GM18870 (cell line): ENCODE data around the gene ZNF423.

Source experiments
- ATAC-seq: cut with Tn5 transposase; IDR thresholded peaks from one replicate; pipeline ENCODE4 v1.9.1; 2021; ENCODE audit warnings: moderate library complexity; ENCODE audit not compliant: unreplicated experiment

The ZNF423 gene

DNA sequence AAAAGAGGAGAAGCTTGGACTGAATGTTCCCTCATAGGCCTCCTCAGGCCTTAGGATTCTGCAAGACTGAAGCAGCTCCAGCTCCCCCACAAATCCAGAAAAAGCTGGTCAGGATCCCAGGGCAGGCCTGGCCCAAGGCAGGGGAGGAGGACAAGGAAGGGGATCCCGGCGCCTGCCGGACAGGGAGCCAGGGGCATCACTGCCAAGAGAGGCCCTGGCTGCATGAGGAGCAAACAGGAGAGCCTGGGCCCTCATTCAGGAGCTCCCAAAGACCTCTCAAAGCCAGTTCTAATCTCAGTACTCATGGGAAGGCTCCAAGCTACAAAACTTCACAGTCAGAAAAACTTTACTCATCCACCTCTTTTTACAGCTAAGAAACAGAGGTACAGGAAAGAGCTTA, 67.3 kb downstream of the ZNF423 start:
- no peak for ATAC-seq

DNA sequence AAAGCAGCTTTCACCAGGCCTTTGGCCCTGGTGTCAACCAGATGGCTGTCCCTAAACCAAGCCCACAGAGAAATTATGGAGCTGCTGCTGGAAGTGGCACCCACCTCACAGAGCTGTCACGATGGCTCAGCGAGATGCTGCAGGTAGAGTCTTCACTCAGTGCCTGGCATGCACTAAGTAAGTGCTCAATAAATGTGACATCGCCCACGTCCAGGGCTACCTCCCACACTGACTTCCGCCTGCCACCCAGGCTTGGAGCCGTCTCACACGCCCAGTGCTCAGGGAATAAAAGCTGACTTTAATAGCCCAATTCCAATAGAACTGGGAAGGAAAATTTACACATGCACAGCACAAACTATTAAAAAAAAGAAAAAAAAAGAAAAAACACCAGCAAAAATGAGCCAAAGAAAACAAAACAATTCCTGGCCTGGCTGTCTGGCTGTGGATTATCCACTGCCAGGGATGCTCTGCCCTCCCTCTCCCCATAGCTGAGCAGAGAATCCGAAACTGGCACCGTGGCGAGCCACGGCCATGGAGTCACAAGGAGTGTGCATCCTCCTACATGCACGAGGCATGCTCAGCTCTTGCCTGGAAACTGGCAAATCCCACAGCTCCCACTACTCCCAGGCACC, 68.9 kb downstream of the ZNF423 start:
- no peak for ATAC-seq

DNA sequence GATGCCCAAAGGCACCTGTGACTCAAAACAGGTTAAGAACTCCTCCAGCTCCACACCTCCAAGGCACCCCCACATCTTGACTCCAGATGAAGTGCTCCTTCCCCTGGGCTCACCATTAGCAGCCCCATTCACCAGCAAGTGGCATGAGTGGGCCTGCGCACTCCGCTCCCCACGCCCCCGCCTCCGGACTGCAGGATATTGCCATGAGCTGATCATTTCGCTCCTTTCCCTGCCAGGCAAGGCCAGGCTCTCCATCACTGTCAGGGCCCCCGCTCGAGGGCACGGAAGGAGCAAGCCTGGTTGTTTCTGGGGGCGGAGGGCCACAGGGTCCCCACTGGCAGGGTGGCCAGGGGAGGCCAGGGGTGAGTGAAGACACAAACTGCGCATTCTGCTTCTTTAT, 69.9 kb downstream of the ZNF423 start:
- ATAC-seq: no peak

DNA sequence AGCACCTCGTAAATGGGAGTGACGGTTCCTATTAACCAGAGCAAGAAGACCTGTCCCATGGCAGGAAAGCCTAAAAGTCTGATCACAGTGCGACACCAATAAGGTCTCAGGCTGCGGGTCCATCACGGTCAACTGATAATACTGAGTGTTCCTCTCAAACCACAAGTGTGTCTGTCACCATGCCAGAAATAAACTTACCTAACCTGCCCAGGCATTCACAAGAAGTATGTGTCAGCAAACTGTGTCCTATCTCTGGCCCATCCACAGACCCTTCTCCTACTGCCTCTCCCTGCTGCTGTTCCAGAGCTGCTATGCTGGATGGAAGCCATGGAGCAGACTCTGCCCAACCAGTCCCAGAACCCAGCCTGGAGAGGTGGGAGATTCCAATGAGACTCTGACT, 73.5 kb downstream of the ZNF423 start:
- ATAC-seq: no peak

DNA sequence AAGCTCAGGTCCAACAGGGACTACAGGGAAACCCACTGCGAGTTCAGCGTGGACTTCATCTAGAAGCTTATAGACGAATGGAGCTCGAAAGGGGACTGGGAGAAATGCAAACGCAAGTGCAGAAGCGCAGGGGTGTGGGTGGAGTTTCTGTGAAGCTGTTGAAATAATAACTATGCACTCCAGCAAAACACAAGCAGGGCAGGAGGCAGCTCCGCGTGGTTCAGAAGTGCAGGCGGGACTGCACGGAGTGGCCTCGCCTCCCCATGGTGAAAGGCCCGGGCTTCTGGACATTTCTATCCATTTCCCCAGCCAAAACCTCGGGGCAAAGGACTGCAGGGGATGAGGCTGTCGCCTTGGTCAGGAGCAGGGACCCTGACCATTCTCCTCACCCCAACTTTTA, 74.5 kb downstream of the ZNF423 start:
- no peak for ATAC-seq

DNA sequence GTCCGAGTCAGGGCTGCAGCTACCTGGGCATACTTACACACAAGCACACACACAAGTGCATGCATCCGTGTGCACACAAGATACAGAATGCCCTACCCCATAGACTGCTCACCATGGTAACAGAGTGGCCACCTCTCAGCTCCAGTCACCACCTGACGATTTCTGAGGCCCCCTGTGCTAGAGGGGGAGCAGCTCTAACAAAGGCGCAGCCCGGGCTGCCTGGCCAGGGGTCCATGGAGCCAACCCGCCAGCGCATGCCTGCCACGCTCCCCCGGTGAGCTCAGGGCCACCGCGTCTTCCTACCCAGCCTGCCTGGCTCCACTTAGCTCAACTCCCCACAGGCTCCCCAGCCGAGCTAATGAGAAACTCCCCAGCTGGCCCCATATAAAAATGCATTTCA, 75.5 kb downstream of the ZNF423 start:
- ATAC-seq: no peak

DNA sequence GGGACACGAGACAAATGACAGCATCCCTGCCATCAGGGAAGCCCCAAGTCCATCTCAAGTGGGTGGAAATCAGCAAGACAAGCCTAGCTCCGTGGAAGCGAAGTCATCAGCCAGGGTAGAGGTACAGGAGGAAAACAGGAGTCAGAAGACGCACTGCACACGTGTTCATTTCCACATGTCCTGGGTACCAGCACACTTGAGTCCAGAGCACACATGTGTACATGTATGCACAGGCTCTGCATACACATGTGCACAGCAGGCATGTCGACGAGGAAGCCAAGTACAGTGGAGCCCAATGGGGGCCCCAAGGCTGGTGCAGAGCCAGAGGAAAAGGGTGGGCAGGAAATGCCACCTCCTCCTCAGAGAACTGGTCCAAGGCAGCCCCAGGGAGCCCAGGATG, 75.9 kb downstream of the ZNF423 start:
- no peak for ATAC-seq

DNA sequence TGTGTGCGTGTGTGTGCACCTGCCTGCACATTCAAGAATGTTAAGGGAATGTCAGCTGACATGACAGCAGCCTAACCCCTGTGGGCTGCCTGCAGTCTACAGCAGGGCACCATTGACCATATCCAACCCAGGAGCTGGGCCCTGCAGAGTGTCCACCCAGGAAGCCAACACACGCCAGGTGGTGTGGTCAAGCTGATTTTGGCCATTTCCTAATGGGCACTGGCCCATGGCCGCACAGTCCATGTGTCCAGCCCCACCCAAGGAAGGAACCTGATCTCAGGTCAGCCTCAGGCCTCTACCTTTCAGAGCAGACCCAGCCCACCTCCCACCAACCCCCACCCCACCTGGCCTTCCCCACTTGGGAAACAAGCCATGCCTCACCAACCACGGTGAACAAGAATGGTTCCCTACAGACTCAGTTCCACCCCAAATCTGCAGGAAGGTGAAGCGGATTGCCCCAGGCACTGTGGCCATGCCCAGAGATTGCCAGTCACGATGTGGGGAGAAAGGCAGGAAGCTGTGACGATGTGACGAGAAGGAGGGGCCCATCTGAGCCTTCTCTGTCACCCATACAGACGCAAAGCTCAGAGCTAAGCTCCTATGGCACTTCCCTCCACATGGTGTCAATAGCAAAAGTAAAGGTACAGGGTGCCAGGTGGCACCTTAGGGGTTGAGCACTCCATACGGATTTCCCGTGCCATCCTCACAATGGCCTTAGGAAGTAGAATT, 77.5 kb downstream of the ZNF423 start:
- no peak for ATAC-seq

DNA sequence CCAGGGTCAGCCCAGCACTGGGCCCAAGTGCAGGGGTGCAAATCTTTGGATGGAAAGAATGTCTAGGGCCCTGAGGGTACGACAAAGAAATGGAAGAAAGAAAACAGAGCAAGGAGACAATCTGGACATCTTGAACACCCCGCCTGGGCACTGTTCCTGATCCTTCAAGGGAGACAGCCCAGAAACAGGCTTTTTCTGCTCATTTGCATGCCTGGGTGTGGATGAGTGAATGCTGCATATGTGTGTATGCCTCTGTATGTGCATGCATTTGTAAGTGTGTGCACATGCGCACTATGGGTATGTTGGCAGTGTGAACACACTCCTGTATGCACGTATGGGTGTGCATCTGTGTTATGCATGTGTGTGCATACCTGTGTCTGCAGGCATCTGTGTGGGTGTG, 79.2 kb downstream of the ZNF423 start:
- no peak for ATAC-seq

DNA sequence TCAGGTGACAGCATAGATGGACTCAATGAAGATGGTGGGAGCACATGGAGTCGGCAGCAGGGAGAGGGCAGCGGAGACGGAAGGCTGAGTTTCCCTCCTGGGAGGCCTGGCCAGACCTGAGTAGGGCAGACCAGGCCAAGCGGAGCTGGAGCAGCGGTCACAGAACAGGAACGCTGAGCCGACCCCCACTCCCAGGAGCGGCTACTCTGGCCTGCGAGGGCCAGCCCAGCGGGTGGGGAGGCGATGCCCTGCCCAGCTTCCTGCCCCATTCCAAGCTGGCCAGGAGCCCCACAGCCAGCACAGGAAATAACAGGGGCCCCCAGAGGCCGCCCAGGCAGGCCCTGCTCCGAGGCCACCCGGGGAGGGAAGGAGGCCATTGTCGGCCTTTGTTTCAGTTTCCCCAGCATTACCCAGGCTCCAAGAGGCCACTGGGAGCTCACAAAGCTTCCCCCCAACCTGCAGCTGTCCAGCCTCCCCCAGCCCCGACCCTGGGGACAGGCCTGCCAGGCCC, 79.8 kb downstream of the ZNF423 start:
- ATAC-seq: no peak

DNA sequence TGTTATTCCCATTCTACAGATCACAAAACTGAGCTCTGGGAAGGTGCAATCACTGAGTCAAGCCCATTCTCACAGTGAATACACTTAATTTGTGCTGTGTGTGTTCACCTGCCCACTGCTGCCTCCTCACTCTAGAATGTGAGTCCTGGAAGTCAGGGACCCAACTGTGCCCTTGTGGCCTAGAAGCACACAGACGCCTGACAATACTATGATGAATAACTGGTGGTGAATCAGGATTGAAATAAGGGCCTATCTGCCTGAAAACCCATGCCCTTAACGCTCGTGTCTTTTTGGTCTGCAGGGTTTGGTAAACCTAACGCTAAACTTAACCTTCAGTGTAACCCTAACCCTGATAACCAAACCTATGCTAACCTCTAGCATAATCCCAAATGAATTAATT, 80.3 kb downstream of the ZNF423 start:
- ATAC-seq: no peak

DNA sequence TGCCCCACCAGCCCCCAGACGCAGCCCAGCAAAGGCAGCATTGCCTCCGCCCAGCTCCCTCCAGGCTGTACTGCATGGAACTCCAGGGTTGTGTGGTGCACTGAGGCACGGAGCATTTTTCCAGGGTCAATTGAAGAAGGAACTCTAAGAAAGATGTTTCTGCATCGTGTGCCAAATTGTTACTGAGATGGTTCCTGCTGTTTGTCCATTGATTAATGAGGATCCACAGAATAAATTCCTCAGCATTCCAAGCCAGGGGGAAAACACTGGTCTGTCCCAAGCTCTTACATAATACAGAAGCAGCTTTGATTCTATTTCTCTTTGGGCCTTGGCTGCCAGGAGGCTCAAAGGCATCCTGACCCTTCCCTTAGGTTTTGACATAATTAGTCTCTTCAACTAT, 80.9 kb downstream of the ZNF423 start:
- ATAC-seq: no peak

DNA sequence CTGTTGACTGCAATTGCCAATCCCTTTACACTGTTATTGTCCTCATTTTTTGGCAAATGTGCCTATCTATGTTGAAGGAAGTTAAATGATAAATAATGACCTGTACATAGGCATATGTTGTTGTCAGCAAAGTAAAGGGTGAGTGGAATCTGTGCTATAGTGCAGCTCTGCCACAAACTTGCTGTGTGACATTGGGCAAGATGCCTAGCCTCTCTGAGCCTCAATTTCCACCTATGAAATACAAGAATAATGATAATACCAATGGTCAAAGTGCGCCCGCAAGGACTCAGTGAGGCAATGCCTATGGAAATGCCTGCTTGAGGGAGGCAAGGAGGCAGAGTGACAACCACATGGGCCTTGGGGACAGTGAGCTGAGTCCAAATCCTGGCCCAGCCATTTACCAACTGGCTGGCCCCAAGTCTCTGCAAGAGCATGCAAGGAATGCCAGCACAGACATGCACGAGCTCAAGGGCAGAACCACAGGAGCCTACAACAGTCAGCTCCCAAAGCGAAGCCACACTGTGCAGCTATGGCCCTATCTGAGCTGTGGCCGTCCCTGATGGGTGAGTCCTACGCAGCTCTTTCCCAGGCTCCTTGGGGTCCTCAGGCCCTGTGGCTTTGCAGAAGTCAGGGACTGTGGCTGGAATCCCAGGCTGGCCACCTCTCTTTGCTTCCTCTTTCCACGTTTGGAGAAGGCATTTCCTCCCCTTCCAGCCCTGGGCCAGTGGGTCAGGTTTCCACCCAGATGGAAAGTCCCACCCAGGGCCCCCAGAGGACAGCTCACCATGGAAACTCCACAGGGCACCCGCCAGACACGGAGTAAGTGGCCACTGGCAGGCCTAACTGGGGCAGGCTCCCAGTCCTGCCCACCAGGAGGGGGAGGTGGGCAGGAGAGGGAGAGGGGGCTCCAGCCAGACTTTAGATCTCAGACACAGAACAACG, 82.1 kb downstream of the ZNF423 start:
- no peak for ATAC-seq

DNA sequence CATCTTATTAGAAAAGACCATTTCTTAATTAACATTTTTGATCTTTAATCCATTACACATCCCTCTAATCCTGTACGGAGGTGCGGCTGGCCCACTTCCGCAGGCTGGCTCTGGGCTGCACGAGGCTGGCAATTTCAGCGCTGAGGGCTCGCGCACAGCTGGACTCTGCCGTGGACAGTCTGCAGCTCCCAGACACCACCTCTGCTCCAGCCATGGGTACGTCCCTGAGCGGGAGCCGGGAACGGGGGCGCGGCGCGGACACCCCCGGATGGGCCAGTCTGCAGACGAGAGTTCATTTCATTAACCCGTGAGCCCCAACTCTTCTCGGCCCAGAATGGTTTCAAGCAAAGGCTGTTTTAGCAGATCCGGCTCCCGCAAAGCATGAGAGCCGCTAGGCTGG, 87.9 kb downstream of the ZNF423 start:
- ATAC-seq: no peak

DNA sequence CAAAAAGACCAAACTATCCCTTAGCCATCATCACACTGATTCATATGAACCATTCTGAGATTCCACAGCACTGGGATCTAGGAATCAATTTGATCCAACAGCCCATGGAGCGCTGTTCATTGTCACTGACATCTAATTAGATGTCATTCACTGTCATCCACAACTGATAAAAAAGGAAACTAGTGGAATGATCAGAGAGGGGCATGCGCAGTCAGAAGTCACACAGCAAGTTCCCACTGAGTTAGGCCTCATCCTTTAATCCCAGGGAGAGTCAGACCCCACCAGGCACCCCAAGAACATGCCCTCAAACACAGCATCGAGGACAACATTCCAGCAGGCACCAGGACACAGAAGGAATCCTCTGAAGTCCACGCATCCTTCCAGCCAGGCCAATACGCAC, 88.5 kb downstream of the ZNF423 start:
- ATAC-seq: no peak

DNA sequence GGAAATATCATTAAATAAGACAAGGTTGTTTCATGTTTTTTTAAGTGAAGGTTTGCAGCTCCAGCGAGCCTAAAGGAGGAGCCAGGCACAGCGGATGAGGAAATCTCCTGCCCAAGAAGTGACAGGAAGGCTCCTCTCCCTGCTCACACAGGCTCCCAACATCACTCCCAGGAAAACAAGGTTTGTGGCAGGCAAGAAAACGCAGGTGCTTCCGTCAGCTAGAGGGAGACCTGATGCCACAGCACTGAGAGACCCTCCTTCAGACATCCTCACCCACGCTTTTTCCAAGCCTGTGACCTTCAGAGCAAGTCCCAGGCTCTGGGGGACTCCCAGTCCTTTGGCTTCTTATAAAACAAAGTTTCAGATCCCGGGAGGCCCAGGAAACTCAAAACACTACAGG, 89.7 kb downstream of the ZNF423 start:
- no peak for ATAC-seq

DNA sequence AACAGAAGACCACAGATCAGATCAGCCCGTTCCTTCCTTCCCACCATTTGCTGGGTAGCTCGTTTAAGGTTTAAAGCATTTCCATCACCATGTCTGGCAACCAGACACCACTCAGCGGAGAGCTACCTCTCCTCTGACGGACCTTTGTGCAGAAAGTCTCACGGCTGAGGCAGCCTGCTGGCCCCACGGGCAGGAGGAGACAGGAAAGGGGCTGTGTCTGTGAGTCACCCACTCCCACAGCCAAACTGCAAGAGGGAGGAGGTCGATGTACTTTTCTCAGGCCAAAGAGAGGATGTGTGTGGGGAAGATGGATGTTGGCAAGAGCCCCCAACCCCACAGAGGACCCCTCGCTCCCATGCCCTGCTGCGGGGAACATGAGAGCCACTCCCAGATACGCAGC, 92.1 kb downstream of the ZNF423 start:
- no peak for ATAC-seq

DNA sequence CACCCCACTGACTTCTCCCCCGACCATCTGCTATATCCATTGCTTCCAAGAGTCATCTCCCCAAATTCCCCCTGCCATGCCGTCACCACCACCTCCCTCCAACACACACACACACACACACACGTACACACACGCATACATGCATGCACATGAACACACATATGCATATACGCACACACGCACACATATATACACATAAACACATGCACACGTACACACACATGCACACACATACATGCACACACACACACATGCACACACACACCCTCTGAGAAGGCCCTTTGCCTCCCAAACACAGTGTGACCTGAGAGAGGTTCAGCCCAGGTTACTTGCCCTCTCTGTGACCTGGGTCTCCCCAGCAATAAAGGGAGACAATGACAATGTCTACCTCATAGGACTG, 95.1 kb downstream of the ZNF423 start:
- no peak for ATAC-seq

DNA sequence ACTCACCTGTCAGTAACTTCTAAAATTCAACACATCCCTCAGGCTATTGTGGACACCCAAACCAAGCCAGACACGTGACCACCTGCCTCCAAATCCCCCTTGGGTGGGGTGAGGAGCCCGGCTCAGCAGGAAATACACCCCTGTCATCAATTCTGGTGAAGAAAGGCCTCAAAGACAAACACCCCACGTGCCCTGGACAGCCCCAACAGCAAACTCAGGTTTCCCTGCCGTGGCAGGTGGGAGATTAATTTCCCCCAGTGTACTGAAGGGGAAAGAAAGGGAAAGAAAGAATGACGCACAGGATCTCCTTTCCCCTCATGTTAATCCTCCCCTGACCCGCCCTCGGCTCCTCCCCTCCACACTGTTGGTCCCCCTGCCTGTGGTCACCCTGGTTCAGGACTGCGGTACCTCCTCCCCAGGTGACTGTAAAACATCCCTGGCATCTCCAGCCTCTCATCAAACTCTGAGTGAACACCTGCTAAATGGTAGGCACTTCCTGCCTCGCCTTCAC, 98.3 kb downstream of the ZNF423 start:
- no peak for ATAC-seq

DNA sequence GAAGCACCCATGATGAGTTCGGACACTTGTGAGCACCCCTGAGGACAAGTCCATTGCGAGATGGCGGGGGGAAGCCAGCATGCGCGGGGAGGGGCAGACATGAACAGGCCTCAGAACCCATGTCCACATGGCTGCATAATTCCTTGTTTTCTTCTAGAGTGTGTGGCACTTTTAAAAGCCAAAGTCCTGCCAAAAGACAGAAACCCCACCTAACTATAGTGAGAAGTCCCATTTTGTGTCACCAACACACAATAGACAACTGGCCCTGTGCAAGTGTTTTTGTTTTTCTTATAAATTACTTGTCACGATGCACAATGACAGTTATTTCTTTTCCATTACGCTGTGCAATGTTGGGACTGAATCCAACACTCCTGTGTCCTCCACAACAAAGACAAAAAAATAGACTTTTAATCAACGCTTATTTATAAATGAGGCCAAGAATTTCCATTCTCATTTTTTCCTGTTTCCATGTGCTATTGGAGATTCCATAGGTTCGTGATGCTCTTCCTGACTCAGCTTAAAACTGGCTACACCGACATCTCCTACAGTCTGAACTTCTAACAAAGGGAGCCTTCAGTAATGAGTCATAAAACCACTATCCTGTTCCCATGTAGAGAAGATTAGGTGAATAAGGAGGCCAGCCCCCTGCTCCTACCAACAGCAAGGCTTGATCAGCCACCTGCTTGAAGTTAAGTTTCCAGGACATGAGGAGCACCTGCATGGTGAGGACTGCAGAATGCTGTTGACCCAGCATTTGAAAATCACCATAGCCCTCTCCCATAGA, 98.9 kb downstream of the ZNF423 start:
- no peak for ATAC-seq
